IPS-20b (cell line): ENCODE results near the gene BCL11B.

Source experiments
- H3K27ac ChIP-seq: one replicate; pipeline ENCODE4 v1.5.1; 2013; ENCODE audit warnings: low read length
- H3K27me3 ChIP-seq: 2 replicates; pipeline ENCODE4 v1.6.1; 2013; ENCODE audit warnings: mild to moderate bottlenecking, low read length, inconsistent platforms; ENCODE audit not compliant: insufficient read depth
- H3K36me3 ChIP-seq: 2 replicates; pipeline ENCODE4 v1.6.1; 2013; ENCODE audit warnings: low read depth, mild to moderate bottlenecking, inconsistent platforms, low read length, moderate library complexity; ENCODE audit not compliant: insufficient read depth
- H3K4me1 ChIP-seq: 2 replicates; pipeline ENCODE4 v1.6.1; 2013; ENCODE audit warnings: mild to moderate bottlenecking, control low read depth, inconsistent platforms, low read length, moderate library complexity; ENCODE audit not compliant: insufficient read depth
- H3K4me3 ChIP-seq: 2 replicates; pipeline ENCODE4 v1.5.1; 2013; ENCODE audit warnings: mild to moderate bottlenecking, low read length, inconsistent platforms
- H3K9ac ChIP-seq: 2 replicates; pipeline ENCODE4 v1.6.1; 2013; ENCODE audit warnings: low read depth, mild to moderate bottlenecking, inconsistent platforms, low read length, moderate library complexity
- H3K9me3 ChIP-seq: 2 replicates; pipeline ENCODE4 v1.6.1; 2013; ENCODE audit warnings: mild to moderate bottlenecking, low read depth, low read length, inconsistent platforms; ENCODE audit not compliant: insufficient read depth

The BCL11B gene

GRCh38 chr14:99136047-99136400 lies 136.0 kb downstream of the BCL11B start:
- no peaks in the 10 kb centered on the region for H3K9me3 ChIP-seq
- H3K27ac ChIP-seq: no peak overlapping the region
- H3K36me3 ChIP-seq: no peaks in the 10 kb centered on the region
- no peak overlapping the region for H3K9ac ChIP-seq
- peaks cover 9% of the 10 kb centered on the region for H3K4me1 ChIP-seq
- H3K4me3 ChIP-seq: no peak overlapping the region
- no peaks in the 10 kb centered on the region for H3K27me3 ChIP-seq

DNA sequence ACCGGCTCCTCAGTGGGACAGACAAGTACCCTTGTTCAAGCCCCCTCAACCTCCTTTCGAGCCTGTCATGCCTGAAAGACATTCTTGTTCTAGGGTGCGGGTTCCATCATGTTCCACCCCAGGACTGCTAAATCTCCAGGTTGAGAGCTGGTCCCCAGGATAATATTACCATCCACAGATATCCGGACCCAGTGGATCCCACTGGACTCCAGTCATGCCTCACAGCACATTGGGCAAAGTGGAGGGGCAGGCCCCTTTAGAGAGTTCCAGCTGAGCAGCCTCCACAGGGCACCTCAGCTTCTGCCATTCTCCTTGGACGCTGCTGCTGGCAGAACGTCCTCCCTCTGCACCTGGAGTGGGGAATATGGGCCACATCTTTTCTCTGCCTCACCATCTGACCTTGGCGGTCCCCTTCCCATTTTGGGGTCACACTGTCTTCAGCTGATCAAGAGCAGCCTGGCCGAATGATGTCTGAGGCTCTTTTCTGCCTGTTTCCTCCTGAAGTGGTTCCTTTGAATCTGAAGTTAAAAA lies 137.4 kb downstream of the BCL11B start:
- Histone ChIP-seq H3K36me3 (no peaks in the 10 kb centered on the region), H3K27me3 (no peaks in the 10 kb centered on the region), H3K9ac (no peak overlapping the region), H3K4me3 (no peak overlapping the region), H3K9me3 (no peaks in the 10 kb centered on the region), H3K4me1 (peaks cover 9% of the 10 kb centered on the region), H3K27ac (no peak overlapping the region)

- H3K4me3 ChIP-seq: no peak overlapping the region
- no peak overlapping the region for H3K27ac ChIP-seq
- peaks cover 9% of the 10 kb centered on the region for H3K4me1 ChIP-seq
- no peaks in the 10 kb centered on the region for H3K9me3 ChIP-seq
- peak overlapping the region; percentile 34; the same call in 1 of the 2 replicates for H3K9ac ChIP-seq
- no peaks in the 10 kb centered on the region for H3K27me3 ChIP-seq
- H3K36me3 ChIP-seq: no peaks in the 10 kb centered on the region
These were observed 138.1 kb downstream of the BCL11B start for GRCh38 chr14:99133636-99134515.

DNA sequence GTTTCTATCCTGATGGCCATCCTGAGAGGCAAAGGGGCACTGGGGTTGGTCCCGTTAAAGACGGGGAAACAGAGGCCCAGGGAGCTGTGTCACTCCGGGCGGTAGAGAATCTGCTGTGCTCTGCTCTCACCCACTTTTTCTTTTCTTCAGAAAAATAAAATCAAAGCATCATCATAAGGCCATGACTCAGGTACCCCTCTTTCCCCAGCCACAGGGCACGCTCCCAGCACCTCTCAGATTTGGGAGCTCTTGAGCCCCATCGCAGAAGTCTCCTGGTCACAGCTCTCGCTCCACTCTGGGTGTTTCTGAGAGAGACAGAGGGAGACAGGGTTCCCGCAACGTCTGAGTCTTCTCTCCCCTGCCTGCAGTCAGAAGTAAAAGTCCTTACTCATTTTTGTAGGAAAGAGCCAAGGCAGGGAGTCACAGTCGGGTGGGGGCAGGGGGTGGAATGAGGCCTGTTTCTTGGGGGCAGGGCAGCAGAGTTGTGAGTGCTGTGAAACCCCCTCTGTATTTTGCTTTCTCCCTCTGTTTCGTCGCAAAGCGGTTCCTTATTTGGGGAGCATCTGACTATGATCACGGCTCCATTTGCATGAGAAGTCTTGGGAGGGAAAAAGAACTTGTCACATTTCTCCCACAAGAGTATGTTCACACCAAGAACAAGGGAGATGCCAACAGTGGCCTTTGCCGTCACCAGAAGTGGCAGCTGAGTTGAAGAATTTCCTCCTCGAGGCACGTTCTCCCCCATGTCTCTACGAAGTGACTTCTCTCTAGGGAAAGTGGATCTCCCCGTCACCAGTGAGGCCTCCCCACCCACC lies 139.0 kb downstream of the BCL11B start:
- Histone ChIP-seq H3K27ac (no peak overlapping the region), H3K36me3 (no peaks in the 10 kb centered on the region), H3K9ac (peak overlapping the region; percentile 34; the same call in 1 of the 2 replicates), H3K27me3 (no peaks in the 10 kb centered on the region), H3K9me3 (no peaks in the 10 kb centered on the region), H3K4me3 (no peak overlapping the region), H3K4me1 (peaks cover 9% of the 10 kb centered on the region)

DNA sequence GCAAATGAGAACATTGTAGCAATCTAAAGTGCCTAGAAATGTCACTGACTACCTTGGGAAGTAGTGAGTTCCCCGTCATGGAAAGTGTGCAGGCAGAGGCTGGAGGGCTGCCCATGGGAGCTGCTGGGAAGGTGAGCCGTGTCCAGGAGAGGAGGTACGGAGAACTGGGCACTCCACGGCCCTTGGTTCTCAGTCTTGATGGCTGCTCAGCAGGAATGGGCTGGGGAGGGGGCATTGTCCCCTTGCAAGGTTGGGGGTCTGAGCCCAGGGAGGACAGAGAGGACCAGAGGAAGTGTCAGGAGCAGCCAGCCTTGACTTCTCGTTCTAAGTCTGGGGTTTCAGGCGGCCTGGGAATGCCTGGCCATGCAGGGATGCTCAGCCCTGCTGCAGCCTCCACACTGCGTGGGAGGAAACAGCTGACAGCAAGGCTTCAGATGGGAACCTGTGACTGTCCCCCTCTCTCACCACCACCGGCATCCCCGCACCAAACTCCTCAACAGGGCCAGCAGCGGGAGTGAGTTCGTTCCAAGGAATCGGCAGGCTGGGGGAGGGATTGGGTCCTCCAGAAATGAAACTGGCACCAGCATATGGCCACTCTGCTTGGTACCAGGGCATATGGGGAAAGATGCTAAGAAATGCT lies 140.2 kb downstream of the BCL11B start:
- Histone ChIP-seq H3K27ac (no peak overlapping the region), H3K36me3 (no peaks in the 10 kb centered on the region), H3K9ac (no peak overlapping the region), H3K4me1 (peaks cover 9% of the 10 kb centered on the region), H3K4me3 (no peak overlapping the region), H3K9me3 (no peaks in the 10 kb centered on the region), H3K27me3 (no peaks in the 10 kb centered on the region)

- Histone ChIP-seq H3K4me3 (no peak overlapping the region), H3K36me3 (no peaks in the 10 kb centered on the region), H3K4me1 (peaks cover 9% of the 10 kb centered on the region), H3K9me3 (no peaks in the 10 kb centered on the region), H3K27ac (no peak overlapping the region), H3K9ac (no peak overlapping the region), H3K27me3 (no peaks in the 10 kb centered on the region)
These were observed 142.0 kb downstream of the BCL11B start for GRCh38 chr14:99129998-99130397.

GRCh38 chr14:99129211-99129696 lies 142.7 kb downstream of the BCL11B start:
- Histone ChIP-seq H3K4me1 (peaks cover 9% of the 10 kb centered on the region), H3K9ac (no peak overlapping the region), H3K27me3 (no peaks in the 10 kb centered on the region), H3K9me3 (no peaks in the 10 kb centered on the region), H3K4me3 (no peak overlapping the region), H3K36me3 (no peaks in the 10 kb centered on the region), H3K27ac (no peak overlapping the region)

- Histone ChIP-seq H3K36me3 (no peaks in the 10 kb centered on the region), H3K9ac (no peak overlapping the region), H3K9me3 (no peaks in the 10 kb centered on the region), H3K4me3 (no peak overlapping the region), H3K4me1 (peaks cover 3% of the 10 kb centered on the region), H3K27me3 (no peaks in the 10 kb centered on the region), H3K27ac (no peak overlapping the region)
These were observed 143.8 kb downstream of the BCL11B start for GRCh38 chr14:99128185-99128584.

- no peaks in the 10 kb centered on the region for H3K27me3 ChIP-seq
- no peaks in the 10 kb centered on the region for H3K9me3 ChIP-seq
- H3K4me1 ChIP-seq: no peaks in the 10 kb centered on the region
- H3K36me3 ChIP-seq: no peaks in the 10 kb centered on the region
- H3K4me3 ChIP-seq: no peak overlapping the region
- H3K27ac ChIP-seq: no peak overlapping the region
- no peak overlapping the region for H3K9ac ChIP-seq
These were observed 144.3 kb downstream of the BCL11B start for GRCh38 chr14:99127651-99128167.

GRCh38 chr14:99125616-99126431 lies 146.2 kb downstream of the BCL11B start:
- no peak overlapping the region for H3K4me3 ChIP-seq
- H3K36me3 ChIP-seq: no peaks in the 10 kb centered on the region
- H3K4me1 ChIP-seq: no peaks in the 10 kb centered on the region
- no peaks in the 10 kb centered on the region for H3K9me3 ChIP-seq
- no peak overlapping the region for H3K27ac ChIP-seq
- H3K27me3 ChIP-seq: no peaks in the 10 kb centered on the region
- no peak overlapping the region for H3K9ac ChIP-seq
